ENCODE results near the gene CDH13.

CDH13 gene

DNA sequence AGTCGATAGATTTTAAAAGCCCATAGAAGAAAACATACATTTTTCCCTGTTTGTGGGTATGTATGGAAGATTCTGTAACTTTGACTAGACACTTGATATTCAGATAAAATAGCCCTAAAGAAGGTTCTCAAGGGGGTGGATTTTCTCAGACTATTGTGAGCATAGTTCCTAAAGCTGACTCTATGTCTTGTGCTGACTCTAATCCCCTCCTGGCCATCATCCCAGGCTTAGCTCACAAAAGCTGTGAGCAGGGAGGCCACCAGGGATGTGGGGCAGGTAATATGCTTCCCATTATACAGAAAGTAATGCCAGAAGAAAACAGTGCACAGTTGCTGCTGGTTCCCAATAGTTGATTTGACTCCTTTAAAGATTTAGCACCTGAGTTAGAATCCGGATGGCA is 32.0 kb downstream of the CDH13 start:
- Histone ChIP-seq H3K4me1 (ENCODE audit: low read length) (peaks cover 34% of the 10 kb centered on the region), H4K20me1 (ENCODE audit: insufficient read depth, low read length) (no peaks in the 10 kb centered on the region), H3K27me3 (ENCODE audit: low read depth, low read length) (peaks cover 18% of the 10 kb centered on the region), H2AFZ (ENCODE audit: low read depth, low read length) (no peak overlapping the region), H3K4me2 (ENCODE audit: low read length) (no peak overlapping the region), H3K9me3 (ENCODE audit: insufficient read depth, low read length) (no peaks in the 10 kb centered on the region), H3K79me2 (ENCODE audit: low read length) (no peaks in the 10 kb centered on the region), H3K4me3 (ENCODE audit: low read length) (no peak overlapping the region), H3K27ac (ENCODE audit: low read length) (no peak overlapping the region), H3K9ac (ENCODE audit: low read length) (no peak overlapping the region), H3K36me3 (replicated peaks; ENCODE audit: low read depth, low read length) (no peaks in the 10 kb centered on the region)
- TF ChIP-seq, protein P1, sequence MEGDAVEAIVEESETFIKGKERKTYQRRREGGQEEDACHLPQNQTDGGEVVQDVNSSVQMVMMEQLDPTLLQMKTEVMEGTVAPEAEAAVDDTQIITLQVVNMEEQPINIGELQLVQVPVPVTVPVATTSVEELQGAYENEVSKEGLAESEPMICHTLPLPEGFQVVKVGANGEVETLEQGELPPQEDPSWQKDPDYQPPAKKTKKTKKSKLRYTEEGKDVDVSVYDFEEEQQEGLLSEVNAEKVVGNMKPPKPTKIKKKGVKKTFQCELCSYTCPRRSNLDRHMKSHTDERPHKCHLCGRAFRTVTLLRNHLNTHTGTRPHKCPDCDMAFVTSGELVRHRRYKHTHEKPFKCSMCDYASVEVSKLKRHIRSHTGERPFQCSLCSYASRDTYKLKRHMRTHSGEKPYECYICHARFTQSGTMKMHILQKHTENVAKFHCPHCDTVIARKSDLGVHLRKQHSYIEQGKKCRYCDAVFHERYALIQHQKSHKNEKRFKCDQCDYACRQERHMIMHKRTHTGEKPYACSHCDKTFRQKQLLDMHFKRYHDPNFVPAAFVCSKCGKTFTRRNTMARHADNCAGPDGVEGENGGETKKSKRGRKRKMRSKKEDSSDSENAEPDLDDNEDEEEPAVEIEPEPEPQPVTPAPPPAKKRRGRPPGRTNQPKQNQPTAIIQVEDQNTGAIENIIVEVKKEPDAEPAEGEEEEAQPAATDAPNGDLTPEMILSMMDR (IDR thresholded peaks at IDR 0.05; ENCODE audit: low read depth, low read length): no peak
- TF ChIP-seq EZH2phosphoT487 (IDR thresholded peaks at IDR 0.05; ENCODE audit: low read depth): no peak

DNA sequence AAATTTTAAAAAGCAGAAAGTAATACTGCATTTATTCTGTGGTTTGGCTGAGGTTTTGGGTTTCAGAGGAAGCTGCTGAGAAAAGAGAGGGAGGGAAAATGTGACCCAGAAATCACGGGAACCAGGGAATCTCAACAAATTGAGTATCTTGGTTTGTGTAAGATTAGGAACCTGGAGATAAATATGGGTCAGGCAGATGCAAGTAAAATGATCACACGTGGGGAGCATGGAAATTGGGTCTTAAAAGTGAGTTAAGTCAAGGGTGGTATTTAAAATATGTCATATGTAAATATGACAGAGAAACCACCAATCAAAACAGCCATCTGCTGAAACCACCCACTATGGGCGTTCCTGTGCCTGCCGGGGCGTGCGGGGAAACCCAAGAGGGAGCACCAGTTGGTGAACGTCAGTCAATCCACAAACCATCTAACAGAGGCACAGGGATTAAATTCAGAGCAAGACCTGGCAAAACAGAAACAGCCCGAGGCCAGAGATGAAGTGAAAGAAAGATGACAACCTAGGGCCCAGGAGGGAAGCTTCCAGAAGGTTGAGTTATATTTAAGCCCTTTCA is 33.4 kb downstream of the CDH13 start:
- no peak overlapping the region for H2AFZ ChIP-seq (ENCODE audit: low read depth, low read length)
- no peak overlapping the region for H3K4me3 ChIP-seq (ENCODE audit: low read length)
- H3K9ac ChIP-seq (ENCODE audit: low read length): no peak overlapping the region
- peaks cover 21% of the 10 kb centered on the region for H3K4me1 ChIP-seq (ENCODE audit: low read length)
- no peak for TF ChIP-seq EZH2phosphoT487 (IDR thresholded peaks at IDR 0.05; ENCODE audit: low read depth)
- TF ChIP-seq, protein P1 (IDR thresholded peaks at IDR 0.05; ENCODE audit: low read depth, low read length): no peak
- H3K27ac ChIP-seq (ENCODE audit: low read length): no peak overlapping the region
- H3K9me3 ChIP-seq (ENCODE audit: insufficient read depth, low read length): no peaks in the 10 kb centered on the region
- H3K4me2 ChIP-seq (ENCODE audit: low read length): peak overlapping the region; percentile 25; the same call in 1 of the 2 replicates
- H3K79me2 ChIP-seq (ENCODE audit: low read length): no peaks in the 10 kb centered on the region
- H3K36me3 ChIP-seq (replicated peaks; ENCODE audit: low read depth, low read length): no peaks in the 10 kb centered on the region
- peaks cover 24% of the 10 kb centered on the region for H3K27me3 ChIP-seq (ENCODE audit: low read depth, low read length)
- H4K20me1 ChIP-seq (ENCODE audit: insufficient read depth, low read length): no peaks in the 10 kb centered on the region

DNA sequence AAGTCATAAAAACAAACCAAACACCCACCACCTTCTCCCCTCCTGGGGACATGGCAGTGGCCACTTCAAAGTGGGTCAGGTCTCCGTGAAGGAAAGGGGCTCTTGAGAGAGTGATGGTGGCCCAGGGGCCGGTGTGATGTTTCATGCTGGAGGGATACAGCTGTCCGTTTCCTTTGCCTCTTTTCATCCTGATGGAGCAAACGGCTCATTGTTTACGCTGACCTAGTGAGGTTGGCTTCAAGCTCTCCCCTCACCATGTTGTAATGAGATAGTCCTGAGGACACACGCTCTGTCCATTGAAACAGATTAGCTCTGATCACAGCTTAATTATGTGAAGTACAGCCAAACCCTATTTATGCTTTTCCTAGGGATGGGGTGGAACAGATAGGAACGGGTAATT is 34.2 kb downstream of the CDH13 start:
- H3K4me2 ChIP-seq (ENCODE audit: low read length): no peak overlapping the region

DNA sequence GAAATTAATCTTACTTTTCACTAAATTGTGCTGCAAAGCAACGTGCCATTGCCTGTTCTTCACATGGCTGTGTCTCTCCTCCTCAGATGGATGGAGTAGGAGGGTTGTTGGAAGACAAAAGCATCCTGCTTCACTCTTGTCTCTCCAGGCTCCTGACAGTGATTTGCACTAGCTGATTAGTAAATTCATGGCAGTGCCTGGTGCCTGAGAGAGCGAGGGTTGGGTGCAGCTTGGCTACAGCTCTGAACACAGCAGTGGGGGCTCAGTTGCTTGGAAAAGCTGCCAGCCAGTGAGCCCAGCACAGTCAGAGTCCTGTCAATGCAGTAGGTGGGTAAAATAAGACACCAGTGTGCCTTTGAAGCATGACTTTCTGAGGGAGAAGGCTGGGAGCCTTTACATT is 37.4 kb downstream of the CDH13 start:
- Histone ChIP-seq H2AFZ (ENCODE audit: low read depth, low read length) (no peak overlapping the region), H3K4me2 (ENCODE audit: low read length) (no peak overlapping the region), H3K4me1 (ENCODE audit: low read length) (peaks cover 10% of the 10 kb centered on the region), H3K27me3 (ENCODE audit: low read depth, low read length) (peaks cover 31% of the 10 kb centered on the region), H3K36me3 (replicated peaks; ENCODE audit: low read depth, low read length) (no peaks in the 10 kb centered on the region), H4K20me1 (ENCODE audit: insufficient read depth, low read length) (no peaks in the 10 kb centered on the region), H3K4me3 (ENCODE audit: low read length) (no peak overlapping the region), H3K27ac (ENCODE audit: low read length) (no peak overlapping the region), H3K9ac (ENCODE audit: low read length) (no peak overlapping the region), H3K79me2 (ENCODE audit: low read length) (no peaks in the 10 kb centered on the region), H3K9me3 (ENCODE audit: insufficient read depth, low read length) (no peaks in the 10 kb centered on the region)
- TF ChIP-seq, protein P1 (IDR thresholded peaks at IDR 0.05; ENCODE audit: low read depth, low read length): no peak

More for the DNA sequence above, 34.2 kb downstream of the CDH13 start:
- Histone ChIP-seq H3K4me1 (ENCODE audit: low read length) (peaks cover 13% of the 10 kb centered on the region), H4K20me1 (ENCODE audit: insufficient read depth, low read length) (no peaks in the 10 kb centered on the region), H3K27me3 (ENCODE audit: low read depth, low read length) (peaks cover 28% of the 10 kb centered on the region), H3K9ac (ENCODE audit: low read length) (no peak overlapping the region), H3K27ac (ENCODE audit: low read length) (no peak overlapping the region), H2AFZ (ENCODE audit: low read depth, low read length) (no peak overlapping the region), H3K4me3 (ENCODE audit: low read length) (no peak overlapping the region), H3K36me3 (replicated peaks; ENCODE audit: low read depth, low read length) (no peaks in the 10 kb centered on the region), H3K79me2 (ENCODE audit: low read length) (no peaks in the 10 kb centered on the region), H3K9me3 (ENCODE audit: insufficient read depth, low read length) (no peaks in the 10 kb centered on the region)
- TF ChIP-seq EZH2phosphoT487 (IDR thresholded peaks at IDR 0.05; ENCODE audit: low read depth): no peak
- TF ChIP-seq, protein P1 (IDR thresholded peaks at IDR 0.05; ENCODE audit: low read depth, low read length): no peak

All from OCI-LY3 (cell line).